GM12874 (cell line): ENCODE data around the gene GNA15.

Experiments
- CTCF ChIP-seq: IDR thresholded peaks from 2 replicates; pipeline ENCODE4 v1.5.1; 2011; ENCODE audit warnings: low read depth, mild to moderate bottlenecking, control low read depth, low read length, moderate library complexity; ENCODE audit not compliant: insufficient read depth

Gene GNA15

GRCh38 chr19:3102239-3103140 is 33.3 kb upstream of the GNA15 start:
- no peak for TF ChIP-seq CTCF

- TF ChIP-seq CTCF: no peak
Observed at GRCh38 chr19:3104708-3104983, 31.2 kb upstream of the GNA15 start.

GRCh38 chr19:3105641-3106508 is 30.0 kb upstream of the GNA15 start:
- TF ChIP-seq CTCF: no peak

GRCh38 chr19:3106509-3107141 is 29.2 kb upstream of the GNA15 start:
- TF ChIP-seq CTCF: no peak

- no peak for TF ChIP-seq CTCF
Observed at GRCh38 chr19:3107658-3108057, 28.2 kb upstream of the GNA15 start.

- peak; percentile 97 for TF ChIP-seq CTCF
Observed at GRCh38 chr19:3108775-3109174, 27.1 kb upstream of the GNA15 start.

- TF ChIP-seq CTCF: no peak
Observed at GRCh38 chr19:3109491-3109890, 26.3 kb upstream of the GNA15 start.
